Pulmonary artery endothelial cell (primary cell): ENCODE results near the gene GRAMD4. TPM values are rescaled to one million over a fixed set of nuclear protein-coding genes. Genes with fewer than 3 reads are reported as not detected.
"Not testable (repeated sequence)": the region's sequence is repeated elsewhere in the genome, so short reads cannot be mapped to it uniquely, and the experiment has no call there.

Experiments
- DNase-seq: peaks from one replicate; pipeline ENCODE4 v3.0.0-alpha.2; 2011; ENCODE audit warnings: low read depth, low spot score
- total RNA-seq: library from RNA; depleted of rRNA; stranded (reverse); fragments of >200 nt; gene quantifications from 2 replicates; pipeline ENCODE4 v1.2.3, GENCODE V29; 2014

GRAMD4 gene
- total RNA-seq, 1 donor from 2014 or later, result 21.0 TPM

- no peak for DNase-seq
These were observed 16.2 kb downstream of the GRAMD4 start for GRCh38 chr22:46636221-46637002.

DNA sequence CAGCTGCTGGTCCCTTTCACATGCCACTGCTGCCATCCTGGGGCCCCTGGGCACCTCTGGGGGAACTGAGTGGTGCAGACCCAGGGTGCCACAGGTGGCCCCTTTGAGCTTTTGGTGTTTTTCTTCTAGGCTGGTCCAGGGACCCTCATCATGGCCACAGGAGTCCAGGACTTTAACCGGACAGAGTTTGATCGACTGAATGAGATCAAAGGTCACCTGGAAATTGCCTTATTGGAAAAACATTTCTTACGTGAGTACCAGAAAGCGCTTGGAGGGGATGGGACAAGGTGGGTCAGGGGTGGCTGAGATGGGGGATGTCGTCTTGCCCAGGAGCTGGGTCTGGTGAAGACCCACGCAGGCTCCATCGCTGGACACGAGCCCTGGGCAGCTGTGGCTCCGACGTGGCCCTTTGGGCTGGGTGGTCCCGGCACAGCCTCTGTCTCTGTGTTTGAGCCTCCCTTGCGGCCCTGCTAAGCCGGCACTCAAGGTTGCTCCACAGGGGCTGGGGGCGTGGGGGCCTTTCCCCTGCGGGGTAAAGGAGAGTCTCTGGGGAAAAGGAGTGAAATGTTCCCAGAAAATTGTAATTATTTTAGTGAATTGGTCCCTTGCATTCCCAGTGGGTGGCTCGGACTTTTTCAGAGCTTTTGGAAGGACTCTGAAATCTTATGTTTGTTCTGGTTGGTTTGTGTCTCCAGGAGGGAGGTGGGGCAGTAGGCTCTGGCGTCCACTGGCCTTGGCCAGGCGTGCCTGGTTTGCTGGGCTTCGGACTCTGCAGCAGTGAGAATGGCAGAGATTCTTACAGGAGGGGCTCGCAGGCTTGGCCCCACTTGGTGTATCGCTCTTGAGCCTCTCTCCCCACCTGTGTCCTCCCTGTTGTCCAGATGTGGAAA lies 17.8 kb downstream of the GRAMD4 start:
- DNase-seq, result no peak

- no peak for DNase-seq
These were observed 18.6 kb downstream of the GRAMD4 start for GRCh38 chr22:46638601-46639431.

GRCh38 chr22:46639843-46640242 lies 19.7 kb downstream of the GRAMD4 start:
- DNase-seq, result no peak

GRCh38 chr22:46640293-46641055 lies 20.3 kb downstream of the GRAMD4 start:
- no peak for DNase-seq

DNA sequence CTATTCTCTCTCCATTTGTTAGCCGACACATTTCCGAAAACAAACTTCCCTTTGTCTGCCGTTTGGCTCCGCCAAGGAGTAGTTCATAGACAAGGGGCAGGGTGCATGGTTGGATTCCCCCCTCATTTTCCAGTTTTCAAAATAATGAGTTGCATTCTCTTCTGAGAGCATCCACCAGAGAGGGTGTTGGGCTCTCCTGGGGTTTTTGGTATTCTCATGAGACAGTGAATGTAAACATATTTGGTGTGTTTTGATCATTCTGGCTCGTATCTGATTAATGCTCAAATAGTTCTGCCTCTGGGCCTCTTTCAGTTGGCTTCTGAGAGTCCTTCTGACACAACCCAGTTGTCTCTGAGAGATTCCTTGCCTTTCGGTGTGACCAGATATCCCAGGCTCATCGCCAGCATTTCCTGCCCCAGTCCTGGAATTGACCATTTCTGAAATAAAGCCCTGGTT lies 21.7 kb downstream of the GRAMD4 start:
- DNase-seq, result no peak

GRCh38 chr22:46642840-46643480 lies 22.8 kb downstream of the GRAMD4 start:
- DNase-seq, result not testable (repeated sequence)

GRCh38 chr22:46646531-46647215 lies 26.5 kb downstream of the GRAMD4 start:
- no peak for DNase-seq

DNA sequence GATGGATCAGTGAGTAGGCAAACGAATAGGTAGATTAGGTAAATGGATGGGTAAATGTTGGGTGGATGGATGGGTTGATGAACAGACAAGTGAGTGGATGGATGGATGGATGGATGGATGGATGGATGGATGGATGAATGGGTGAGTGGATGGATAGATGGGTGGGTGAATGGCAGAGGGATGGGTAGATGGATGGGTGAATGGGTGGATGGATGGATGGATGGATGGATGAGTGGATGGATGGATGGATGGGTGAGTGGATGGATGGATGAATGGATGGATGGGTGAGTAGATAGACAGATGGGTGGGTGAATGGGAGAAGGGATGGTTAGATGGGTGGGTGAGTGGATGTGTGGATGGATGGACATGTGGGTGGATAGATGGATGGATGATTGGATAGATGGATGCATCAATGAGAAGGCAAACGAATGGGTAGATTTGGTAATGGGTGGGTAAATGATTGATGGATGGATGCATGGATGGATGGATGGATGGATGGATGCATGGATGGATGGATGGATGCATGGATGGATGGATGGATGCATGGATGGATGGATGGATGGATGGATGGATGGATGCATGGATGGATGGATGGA lies 28.1 kb downstream of the GRAMD4 start:
- DNase-seq, result not testable (repeated sequence)

GRCh38 chr22:46649141-46650077 lies 29.2 kb downstream of the GRAMD4 start:
- DNase-seq, result no peak

GRCh38 chr22:46650078-46650810 lies 30.1 kb downstream of the GRAMD4 start:
- DNase-seq, result no peak

- no peak for DNase-seq
These were observed 31.1 kb downstream of the GRAMD4 start for GRCh38 chr22:46651316-46651715.

GRCh38 chr22:46652081-46652846 lies 32.1 kb downstream of the GRAMD4 start:
- DNase-seq, result no peak

DNA sequence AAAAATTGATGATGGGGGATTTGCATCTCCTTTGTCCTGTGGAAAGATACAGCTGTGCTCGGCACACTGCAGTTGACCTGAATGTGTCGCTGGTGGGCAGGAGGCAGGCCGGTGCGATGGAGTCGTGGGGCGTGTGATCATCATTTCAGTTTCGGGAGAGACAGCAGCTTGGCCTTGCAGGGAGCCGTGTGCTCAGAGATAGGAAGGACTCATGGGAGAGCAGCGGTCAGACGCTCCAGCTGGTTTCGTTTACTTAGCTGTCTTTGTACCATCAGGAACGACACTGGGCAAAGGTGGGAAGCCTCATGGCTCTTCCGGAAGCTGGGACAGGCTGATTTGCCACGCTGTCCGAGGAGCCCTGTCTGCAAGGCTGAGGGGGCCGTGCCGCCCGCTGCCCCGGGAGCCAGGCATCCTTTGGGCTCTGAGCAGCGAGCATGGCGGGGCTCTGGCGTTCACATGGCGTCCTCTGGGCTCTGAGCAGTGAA lies 32.7 kb downstream of the GRAMD4 start:
- no peak for DNase-seq

- DNase-seq, result no peak
These were observed 33.4 kb downstream of the GRAMD4 start for GRCh38 chr22:46653596-46653995.

DNA sequence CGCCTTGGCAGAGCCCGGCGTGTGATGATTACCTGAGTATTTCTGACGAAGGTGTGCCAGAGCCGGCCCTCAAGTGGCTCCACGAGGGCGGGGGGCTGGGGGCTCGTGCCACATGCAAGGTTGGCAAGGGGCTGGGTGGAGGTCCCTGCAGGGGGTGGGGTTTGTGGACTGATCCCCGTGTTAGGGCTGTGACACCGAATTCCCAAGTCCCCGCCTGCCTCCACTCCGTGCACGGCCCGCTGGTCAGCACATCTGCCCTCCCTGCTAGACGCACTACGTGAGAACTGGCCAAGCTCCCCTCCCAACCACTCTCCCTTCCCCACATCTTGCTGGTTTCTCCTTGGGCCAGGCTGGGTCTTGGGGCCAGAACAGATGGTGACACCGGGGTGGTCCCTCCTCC lies 34.2 kb downstream of the GRAMD4 start:
- no peak for DNase-seq
